K562 (cell line): Measurements from ENCODE around the gene MAGI2. TPM values are rescaled to one million over a fixed set of nuclear protein-coding genes. Genes with fewer than 3 reads are reported as not detected.

Experiments
- ATF2 ChIP-seq: sonication (generic); formaldehyde crosslinking; IDR thresholded peaks from 2 replicates; pipeline ENCODE4 v1.8.1; 2022; ENCODE audit warnings: missing genetic modification reagents
- CHD2 ChIP-seq: IDR thresholded peaks from 2 replicates; pipeline ENCODE4 v1.6.1; 2011; ENCODE audit warnings: low read depth, low read length
- CTBP1 ChIP-seq: fragments of 450-650 bp; IDR thresholded peaks from 2 replicates; pipeline ENCODE4 v1.6.1; 2016; ENCODE audit warnings: borderline replicate concordance
- FOXA3 ChIP-seq, 2 experiments: fragments of 450-650 bp in 1 of 2; sonication (generic) in 1 of 2; formaldehyde crosslinking; IDR thresholded peaks in 1 of 2; conservative IDR thresholded peaks in 1 of 2; 2 replicates each; pipeline versions ENCODE4 v1.4.0 to v1.8.0; 2020 to 2022; ENCODE audit warnings: mild to moderate bottlenecking in 2 of 2, missing genetic modification reagents in 1 of 2
- IRF9 ChIP-seq: fragments of 450-650 bp; IDR thresholded peaks from 2 replicates; pipeline ENCODE4 v1.6.1; 2016; ENCODE audit warnings: missing biosample characterization, missing genetic modification characterization
- MAZ ChIP-seq, 2 experiments: fragments of 450-650 bp in 1 of 2; sonication (generic) in 1 of 2; formaldehyde crosslinking; IDR thresholded peaks in 1 of 2; conservative IDR thresholded peaks in 1 of 2; 2 replicates each; pipeline versions ENCODE4 v1.4.0 to v1.5.0; 2020; ENCODE audit warnings: mild to moderate bottlenecking in 1 of 2, missing genetic modification reagents in 1 of 2
- NFYB ChIP-seq: IDR thresholded peaks from 2 replicates; pipeline ENCODE4 v1.6.1; 2011; ENCODE audit warnings: mild to moderate bottlenecking, moderate library complexity; ENCODE audit not compliant: insufficient read length; ENCODE audit errors: extremely low read depth
- SMARCB1 ChIP-seq: IDR thresholded peaks from 2 replicates; pipeline ENCODE4 v1.6.1; 2011; ENCODE audit warnings: improper control_type of control experiment, low read depth; ENCODE audit not compliant: insufficient read length
- U2AF1 ChIP-seq: fragments of 200-400 bp; formaldehyde crosslinking; optimal IDR thresholded peaks from 2 replicates; pipeline ENCODE3; 2017; ENCODE audit warnings: mild to moderate bottlenecking, low read depth, low read length, moderate library complexity
- U2AF2 ChIP-seq: fragments of 200-400 bp; formaldehyde crosslinking; optimal IDR thresholded peaks from 2 replicates; pipeline ENCODE3; 2017; ENCODE audit warnings: low read depth, mild to moderate bottlenecking, low read length
- ZBTB26 ChIP-seq: fragments of 450-650 bp; formaldehyde crosslinking; IDR thresholded peaks from 2 replicates; pipeline ENCODE4 v1.4.0; 2022; ENCODE audit warnings: missing genetic modification characterization
- ZNF165 ChIP-seq: fragments of 250-450 bp; sonication (Bioruptor Pico); IDR thresholded peaks from 2 replicates; pipeline ENCODE4 v1.4.0; 2020; ENCODE audit warnings: borderline replicate concordance
- ZNF212 ChIP-seq: fragments of 450-650 bp; formaldehyde crosslinking; IDR thresholded peaks from 2 replicates; pipeline ENCODE4 v1.4.0; 2020; ENCODE audit warnings: mild to moderate bottlenecking
- polyA plus RNA-seq, 8 experiments: library from polyadenylated mRNA; depleted of rRNA in 4 of 8; stranded (reverse) in 5 of 8; unstranded in 3 of 8; fragments of >200 nt; fragmentation: Nextera tagmentation in 2 of 8; fragmentation: Illumina TruSeq in 1 of 8; extraction: Ambion mirVana in 2 of 8; extraction: Trizol in 1 of 8; gene quantifications; 2 replicates each; pipeline versions ENCODE4 v1.2.1 to v1.2.3, GENCODE V29; 2011 to 2014; ENCODE audit warnings: inconsistent platforms in 1 of 8, missing spikeins in 1 of 8
- total RNA-seq, 7 experiments: library from RNA; depleted of rRNA in 6 of 7; stranded (reverse); fragments of >200 nt in 6 of 7; fragmentation: Illumina TruSeq in 2 of 7; extraction: Trizol in 2 of 7; gene quantifications; 2 replicates each; pipeline versions ENCODE4 v1.2.1 to v1.2.3, GENCODE V29; 2011 to 2021; ENCODE audit warnings: low replicate concordance in 1 of 7

Gene MAGI2
- total and polyA plus RNA-seq, 9 of the 15 experiments (the other 6 are each of a cell fraction or from before 2014, with no cell fraction given), result 0.27 to 1.4 (median 0.70) TPM

GRCh38 chr7:78039790-78040776, 1413.4 kb downstream of the MAGI2 start (continued):
- TF ChIP-seq U2AF1 (no peak), CHD2 (no peak), MAZ (CRISPR knock-in tag; conservative IDR thresholded peaks at IDR 0.05 in 1 of 2, IDR thresholded peaks at IDR 0.05 in 1 of 2) (peak in 1 of 2 experiments; percentile 52; a peak in 1 of 4 replicates), ZNF165 (no peak), IRF9 (tag) (no peak), ZBTB26 (CRISPR knock-in tag) (no peak), U2AF2 (no peak), CTBP1 (peak; percentile 35; the same call in 1 of the 2 replicates), FOXA3 (CRISPR knock-in tag; conservative IDR thresholded peaks at IDR 0.05 in 1 of 2, IDR thresholded peaks at IDR 0.05 in 1 of 2) (no peak), NFYB (no peak), ZNF212 (CRISPR knock-in tag) (no peak), SMARCB1 (no peak), ATF2 (CRISPR knock-in tag) (no peak)
